Loucy (cell line): ENCODE results near the gene DOCK8.
A peak's percentile ranks its signal among the peaks of the same experiment; 100 is the strongest.

Source experiments
- CTCF ChIP-seq: fragments of 200-600 bp; sonication (generic); conservative IDR thresholded peaks from 2 replicates; pipeline ENCODE4 v1.5.1; 2014; ENCODE audit warnings: mild to moderate bottlenecking, antibody characterized with exemption, low read length
- EZH2phosphoT487 ChIP-seq: fragments of 200-600 bp; IDR thresholded peaks from 2 replicates; pipeline ENCODE4 v1.6.1; 2018; ENCODE audit warnings: antibody characterized with exemption, mild to moderate bottlenecking, moderate library complexity, borderline replicate concordance

- TF ChIP-seq CTCF (0 out of 2 replicates have a peak, but pooled peaks have one; percentile 30), EZH2phosphoT487 (no peak)
Observed at GRCh38 chr9:503881-504852, 289.5 kb downstream of the DOCK8 start, which contains the start of gene KANK1.
